Stimulated activated CD4-positive, alpha-beta T cell treated with anti-CD3 and anti-CD28 coated beads, TNF-alpha, amount 100 ng/mL, for 4 hours (primary cell): ENCODE data around the gene GCKR.
"Not testable (repeated sequence)": the region's sequence is repeated elsewhere in the genome, so short reads cannot be mapped to it uniquely, and the experiment has no call there.

Experiments used
- DNase-seq, 3 experiments: peaks; one replicate each; pipeline ENCODE4 v3.0.0-alpha.2; 2020; ENCODE audit warnings: low read depth in 3 of 3

Gene GCKR

DNA sequence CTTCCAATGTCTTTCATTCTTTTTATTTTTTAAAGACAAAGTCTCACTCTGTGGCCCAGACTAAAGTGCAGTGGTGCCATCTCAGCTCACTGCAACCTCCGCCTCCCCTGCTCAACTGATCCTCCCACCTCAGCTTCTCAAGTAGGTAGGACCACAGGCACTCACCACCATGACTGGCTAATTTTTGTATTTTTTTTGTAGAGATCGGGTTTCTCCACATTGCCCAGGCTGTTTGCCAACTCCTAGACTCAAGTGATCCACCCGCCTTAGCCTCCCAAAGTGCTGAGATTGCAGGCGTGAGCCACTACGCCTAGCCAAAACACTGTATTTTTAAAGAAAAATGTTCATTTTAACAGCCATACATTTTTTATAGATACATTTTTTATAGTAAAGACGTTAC, 12.7 kb downstream of the GCKR start:
- DNase-seq, result no peak

DNA sequence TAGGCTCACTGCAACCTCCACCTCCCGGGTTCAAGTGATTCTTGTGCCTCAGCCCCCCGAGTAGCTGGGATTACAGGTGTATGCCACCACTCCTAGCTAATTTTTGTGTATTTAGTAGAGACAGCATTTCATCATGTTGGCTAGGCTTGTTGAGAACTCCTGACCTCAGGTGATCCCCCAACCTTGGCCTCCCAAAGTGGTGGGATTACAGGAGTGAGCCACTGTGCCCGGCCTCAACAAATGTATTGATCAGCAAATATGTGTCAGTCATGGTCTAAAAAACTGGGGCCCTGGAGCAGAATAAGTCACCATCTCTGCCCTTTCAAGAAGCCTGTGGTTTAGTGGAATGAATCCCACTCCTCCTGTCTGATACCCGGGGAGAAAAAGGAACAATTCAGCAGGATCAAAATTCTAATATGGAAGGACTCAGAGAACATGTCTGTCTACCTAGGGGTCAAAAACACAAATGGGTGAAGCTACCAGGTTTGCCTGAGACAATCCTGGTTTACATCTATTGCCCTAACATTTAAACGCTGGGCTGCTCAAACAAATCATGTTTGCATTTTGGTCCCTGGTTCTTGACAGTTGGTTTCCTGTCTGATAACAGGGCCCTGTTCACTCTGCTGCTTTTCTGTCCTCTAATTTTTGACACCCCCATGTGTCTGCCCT, 21.6 kb downstream of the GCKR start:
- no peak for DNase-seq

DNA sequence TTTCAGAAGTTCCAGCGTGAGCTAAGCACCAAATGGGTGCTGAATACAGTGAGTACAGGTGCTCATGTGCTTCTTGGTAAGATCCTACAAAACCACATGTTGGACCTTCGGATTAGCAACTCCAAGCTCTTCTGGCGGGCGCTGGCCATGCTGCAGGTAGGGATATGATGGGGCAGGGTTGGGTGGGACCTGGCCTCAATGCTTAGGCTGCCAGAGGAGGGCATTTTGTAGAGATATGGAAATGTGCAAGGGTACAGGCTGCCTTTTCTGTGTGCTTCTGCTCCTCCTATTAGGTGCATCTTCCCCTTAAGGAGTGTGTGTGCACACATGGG, 22.1 kb downstream of the GCKR start:
- DNase-seq, result no peak

DNA sequence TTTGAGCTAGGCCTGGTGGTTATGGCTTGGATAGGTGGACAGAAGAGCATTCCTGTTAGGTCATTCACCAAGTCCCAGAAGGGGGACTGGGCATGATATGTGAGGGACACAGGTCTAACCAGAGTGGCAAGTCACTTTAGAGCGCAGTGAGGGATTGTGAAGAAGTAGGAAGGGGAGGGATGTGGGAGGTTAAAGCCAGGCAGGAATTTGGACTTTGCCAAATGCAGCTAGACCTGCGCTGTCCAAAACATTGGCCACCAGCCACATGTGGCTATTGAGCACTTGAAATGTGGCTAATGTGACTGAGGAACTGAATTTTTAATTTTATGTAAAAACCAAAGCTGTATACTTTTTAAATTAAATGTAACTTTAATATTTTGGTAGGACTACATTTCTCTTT, 23.7 kb downstream of the GCKR start:
- no peak for DNase-seq

DNA sequence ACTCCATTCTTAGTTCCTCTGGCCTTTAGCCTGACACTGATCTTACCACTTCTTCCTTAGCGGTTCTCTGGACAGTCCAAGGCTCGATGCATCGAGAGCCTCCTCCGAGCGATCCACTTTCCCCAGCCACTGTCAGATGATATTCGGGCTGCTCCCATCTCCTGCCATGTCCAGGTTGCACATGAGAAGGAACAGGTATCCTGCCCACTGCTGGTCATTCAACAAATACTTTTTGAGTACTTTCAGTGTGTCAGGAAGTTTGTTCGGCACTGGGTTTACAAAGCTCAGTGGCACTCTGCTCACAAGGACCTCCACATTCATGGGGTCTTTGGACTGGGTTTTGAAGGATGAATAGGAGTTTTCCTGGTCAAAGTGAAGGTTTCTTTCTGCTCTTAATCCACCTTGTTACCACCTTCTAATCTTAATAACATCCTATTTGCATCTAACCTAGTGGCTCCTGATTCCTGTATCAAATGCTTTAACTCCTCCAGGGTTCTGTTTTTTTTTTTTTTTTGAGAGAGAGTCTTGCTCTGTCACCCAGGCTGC, 25.8 kb downstream of the GCKR start:
- no peak for DNase-seq

DNA sequence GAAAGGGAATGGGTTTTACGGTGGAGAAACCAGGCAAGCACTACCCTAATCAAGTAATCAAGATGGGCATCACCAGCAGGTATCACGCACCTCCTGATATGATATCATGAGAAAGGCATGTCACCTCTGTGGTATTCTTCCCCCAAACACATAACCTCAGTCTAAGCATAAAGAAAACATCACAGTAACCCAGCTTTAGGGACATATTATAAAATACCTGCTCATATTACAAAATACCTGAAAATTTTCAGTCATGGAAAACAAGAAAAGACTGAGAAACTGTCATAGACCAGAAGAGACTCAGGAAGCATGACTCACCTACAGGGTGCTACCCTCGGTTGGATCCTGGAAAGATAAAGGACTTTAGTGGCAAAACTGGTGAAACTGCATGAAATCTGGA, 30.5 kb downstream of the GCKR start:
- DNase-seq, result no peak

DNA sequence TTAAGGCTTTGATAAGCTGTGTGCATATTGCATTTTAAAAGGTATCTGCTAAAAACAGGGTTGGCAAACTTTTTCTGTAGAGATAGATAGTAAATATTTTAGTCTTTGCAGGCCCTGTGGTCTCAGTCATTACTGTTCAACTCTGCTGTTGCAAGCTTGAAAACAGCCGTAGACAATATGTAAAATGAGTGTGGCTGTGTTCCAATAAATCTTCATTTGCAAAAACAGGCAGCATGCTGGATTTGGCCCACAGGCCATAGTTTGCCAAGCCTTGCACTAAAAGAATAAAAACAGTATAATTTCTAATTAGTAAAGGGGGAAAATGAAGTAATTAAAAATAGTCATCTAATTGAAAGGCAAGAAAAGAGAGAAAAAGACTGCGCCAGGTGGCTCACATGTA, 35.3 kb downstream of the GCKR start:
- DNase-seq, result no peak

DNA sequence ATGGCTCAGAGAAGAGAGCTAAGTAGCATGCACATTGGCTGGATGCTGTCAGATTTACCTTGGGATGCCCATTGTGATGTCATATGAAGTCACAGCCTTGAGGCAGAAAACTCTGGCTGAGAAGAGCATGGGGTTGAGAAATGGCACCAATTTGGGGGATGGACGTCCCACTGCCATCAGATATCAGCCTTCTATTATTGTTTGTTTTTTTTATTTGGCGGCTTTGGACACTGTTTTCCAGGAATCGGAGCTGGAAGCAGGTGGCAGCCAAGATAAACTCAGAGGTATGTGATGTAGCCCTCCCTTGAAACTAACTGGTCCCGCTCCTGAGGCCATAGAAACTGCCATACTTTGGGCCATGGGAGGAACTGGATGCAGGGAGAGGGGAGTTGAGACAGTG, 40.6 kb downstream of the GCKR start:
- no peak for DNase-seq

DNA sequence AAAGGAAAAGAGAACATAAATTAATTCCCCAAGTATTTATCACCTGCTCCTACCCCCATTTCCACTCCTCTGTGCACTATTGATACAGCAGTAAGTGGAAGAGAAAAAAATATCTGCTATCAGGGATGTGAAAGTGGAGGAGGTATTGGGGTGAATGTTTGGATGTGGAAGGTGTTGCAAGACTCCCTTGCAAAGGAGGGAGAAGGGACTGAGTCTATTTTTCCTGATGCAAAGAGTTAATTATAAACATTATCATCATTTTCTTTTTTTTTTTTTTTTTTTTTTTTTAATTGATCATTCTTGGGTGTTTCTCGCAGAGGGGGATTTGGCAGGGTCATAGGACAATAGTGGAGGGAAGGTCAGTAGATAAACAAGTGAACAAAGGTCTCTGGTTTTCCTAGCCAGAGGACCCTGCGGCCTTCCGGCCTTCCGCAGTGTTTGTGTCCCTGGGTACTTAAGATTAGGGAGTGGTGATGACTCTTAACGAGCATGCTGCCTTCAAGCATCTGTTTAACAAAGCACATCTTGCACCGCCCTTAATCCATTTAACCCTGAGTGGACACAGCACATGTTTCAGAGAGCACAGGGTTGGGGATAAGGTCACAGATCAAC, 42.3 kb downstream of the GCKR start:
- not testable (repeated sequence) for DNase-seq

DNA sequence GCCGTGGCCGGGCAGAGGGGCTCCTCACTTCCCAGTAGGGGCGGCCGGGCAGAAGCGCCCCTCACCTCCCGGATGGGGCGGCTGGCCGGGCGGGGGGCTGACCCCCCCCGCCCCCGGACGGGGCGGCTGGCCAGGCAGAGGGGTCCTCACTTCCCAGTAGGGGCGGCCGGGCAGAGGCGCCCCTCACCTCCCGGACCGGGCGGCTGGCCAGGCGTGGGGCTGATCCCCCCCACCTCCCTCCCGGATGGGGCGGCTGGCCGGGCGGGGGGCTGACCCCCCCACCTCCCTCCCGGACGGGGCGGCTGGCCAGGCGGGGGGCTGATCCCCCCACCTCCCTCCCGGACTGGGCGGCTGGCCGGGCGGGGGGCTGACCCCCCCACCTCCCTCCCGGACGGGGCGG, 43.0 kb downstream of the GCKR start:
- DNase-seq, result not testable (repeated sequence)

DNA sequence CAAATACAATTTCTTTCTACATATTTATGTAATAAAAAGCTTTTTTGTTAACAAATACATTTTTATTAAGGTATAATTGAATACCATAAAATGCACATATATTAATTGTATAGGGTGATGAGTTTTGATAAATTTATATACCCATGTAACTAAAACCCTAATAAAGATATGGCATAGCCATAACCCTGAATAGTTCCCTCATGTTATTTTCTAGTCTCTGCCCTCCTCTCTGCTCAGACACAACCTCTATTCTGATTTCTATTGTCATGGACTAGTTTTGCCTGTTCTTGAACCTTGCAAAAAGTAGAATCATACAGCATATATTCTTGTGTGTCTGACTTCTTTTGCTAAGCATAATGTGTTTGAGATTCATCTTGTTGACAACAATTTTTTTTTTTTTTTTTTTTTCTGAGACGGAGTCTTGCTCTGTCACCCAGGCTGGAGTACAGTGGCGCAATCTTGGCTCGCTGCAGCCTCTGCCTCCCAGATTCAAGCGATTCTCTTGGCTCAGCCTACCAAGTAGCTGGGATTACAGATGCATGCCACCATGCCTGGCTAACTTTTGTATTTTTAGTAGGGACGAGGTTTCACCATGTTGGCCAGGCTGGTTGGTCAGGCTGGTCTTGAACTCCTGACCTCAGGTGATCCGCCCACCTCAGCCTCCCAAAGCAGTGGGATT, 47.6 kb downstream of the GCKR start:
- DNase-seq, result no peak

DNA sequence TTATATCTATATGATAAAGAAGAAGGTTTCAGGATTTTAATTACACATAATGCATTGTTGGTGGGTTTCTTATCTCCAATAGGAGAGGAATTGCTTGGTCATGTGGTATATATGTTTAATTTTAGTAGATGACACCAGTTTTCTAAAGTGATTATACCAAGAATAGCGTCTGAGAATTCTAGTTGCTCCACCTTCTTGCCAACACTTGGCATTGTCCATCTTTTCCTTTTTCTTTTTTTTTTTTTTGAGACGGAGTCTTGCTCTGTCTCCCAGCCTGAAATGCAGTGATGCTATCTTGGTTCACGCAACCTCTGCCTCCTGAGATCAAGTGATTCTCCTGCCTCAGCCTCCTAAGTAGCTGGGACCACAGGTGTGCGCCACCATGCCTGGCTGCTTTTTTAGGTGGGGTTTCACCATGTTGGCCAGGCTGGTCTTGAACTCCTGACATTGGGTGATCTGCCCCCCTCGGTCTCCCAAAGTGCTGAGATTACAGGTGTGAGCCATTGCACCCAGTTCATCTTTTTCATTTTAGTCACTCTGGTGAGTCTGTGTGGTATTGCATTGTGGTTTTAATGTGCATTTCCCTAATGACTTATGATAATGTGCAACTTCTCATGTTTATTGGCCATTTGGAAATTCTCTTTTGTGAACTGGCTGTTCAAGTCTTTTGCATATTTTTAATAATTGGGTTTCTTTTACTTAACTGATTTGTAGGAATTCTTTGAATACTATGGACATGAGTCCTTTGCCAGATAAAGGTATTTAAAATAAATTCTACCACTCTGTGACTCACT, 48.9 kb downstream of the GCKR start:
- no peak for DNase-seq

DNA sequence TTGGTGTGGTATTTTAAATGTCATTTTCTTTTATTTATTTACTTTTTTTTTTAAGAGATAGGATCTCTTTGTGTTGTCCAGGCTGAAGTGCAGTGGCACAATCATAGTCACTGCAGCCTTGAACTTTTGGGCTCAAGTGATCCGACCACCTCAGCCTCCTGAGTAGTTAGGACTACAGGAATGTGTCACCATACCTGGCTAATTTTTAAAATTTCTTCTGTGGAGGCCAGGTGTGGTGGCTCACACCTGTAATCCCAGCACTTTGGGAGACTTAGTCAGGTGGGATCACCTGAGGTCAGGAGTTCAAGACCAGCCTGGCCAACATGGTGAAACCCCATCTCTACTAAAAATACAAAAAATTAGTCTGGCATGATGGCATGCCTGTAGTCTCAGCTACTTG, 52.7 kb downstream of the GCKR start:
- no peak for DNase-seq

DNA sequence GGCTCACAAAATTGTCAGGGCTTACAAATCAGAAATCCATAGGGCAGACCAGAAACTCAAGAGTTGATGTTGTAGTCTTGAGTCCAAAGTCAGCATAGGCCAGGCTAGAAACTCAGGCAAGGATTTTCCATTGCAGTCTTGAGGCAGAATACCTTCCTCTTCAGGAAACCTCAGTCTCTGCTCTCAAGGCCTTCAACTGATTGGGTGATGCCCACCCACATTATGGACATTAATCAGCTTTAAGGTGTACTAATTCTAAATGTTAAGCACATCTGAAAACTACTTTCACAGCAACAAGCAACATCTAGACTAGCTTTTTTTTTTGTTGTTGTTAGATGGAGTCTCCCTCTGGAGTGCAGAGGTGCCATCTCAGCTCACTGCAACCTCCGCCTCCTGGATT, 54.9 kb downstream of the GCKR start:
- DNase-seq, result no peak

DNA sequence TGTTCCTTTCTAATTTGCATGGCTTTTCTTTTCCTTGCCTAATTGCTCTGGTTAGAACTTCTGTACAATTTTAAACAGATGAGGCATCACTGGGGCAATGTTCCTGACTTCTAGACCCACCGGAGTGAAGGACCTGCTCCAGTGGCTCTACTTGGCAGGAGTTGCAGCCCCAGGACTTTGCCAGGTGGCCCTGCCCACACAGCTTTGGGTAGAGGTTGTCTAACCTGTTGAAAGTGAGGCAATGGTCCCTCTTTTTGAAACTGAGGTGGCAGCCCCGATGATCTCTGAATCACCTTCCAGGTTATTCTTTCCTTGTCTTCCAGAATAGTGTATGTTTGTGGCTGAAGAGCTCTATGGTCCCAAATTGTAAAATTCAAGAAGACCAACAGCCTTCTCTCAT, 56.3 kb downstream of the GCKR start:
- DNase-seq, result no peak

DNA sequence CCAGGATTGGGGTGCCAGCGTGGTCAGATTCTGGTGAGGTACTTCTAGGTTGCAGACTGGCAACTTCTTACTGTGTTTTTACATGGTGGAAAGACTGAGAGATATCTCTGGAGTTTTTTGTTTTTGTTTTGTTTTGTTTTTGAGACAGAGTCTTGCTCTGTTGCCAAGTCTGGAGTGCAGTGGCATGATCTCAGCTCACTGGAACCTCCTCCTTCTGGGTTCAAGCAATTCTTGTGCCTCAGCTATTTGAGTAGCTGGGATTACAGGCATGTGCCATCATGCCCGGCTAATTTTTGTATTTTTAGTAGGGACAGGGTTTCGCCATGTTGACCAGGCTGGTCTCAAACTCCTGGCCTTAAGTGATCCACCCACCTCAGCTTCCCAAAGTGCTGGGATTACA, 57.8 kb downstream of the GCKR start:
- DNase-seq, result not testable (repeated sequence)

DNA sequence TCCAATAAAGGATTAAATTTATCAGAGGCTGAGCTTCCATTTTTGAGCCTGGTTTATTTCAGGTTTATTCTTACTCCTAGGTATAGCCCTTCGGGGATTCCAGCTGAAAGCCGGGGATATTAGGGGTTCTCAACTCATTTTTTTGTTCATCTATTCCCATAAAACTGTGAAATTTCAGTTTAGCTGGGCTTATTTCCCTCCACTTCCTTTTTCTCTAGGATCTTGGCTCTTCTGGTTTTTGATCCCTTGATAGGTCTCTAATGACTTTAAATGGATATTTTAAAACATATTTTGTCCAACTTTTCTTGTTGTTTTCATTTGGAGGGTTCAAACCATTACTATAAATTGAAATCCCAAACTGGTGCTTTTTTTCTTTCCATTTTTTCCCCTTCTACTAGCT, 62.6 kb downstream of the GCKR start:
- DNase-seq, result no peak

DNA sequence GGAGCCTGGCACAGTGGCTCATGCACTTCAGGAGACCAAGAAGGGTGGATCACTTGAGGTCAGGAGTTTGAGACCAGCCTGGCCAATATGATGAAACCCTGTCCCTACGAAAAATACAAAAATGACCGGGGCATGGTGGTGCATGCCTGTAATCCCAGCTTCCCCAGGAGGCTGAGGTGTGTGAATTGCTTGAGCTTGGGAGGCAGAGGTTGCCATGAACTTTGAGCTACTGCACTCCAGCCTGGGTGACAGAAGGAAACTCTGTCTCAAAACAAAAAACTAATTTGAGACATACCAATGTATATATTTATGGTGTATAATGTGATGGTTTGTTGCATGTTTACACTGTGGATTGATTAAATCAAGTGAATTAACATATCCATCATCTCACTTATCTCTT, 64.4 kb downstream of the GCKR start:
- no peak for DNase-seq

DNA sequence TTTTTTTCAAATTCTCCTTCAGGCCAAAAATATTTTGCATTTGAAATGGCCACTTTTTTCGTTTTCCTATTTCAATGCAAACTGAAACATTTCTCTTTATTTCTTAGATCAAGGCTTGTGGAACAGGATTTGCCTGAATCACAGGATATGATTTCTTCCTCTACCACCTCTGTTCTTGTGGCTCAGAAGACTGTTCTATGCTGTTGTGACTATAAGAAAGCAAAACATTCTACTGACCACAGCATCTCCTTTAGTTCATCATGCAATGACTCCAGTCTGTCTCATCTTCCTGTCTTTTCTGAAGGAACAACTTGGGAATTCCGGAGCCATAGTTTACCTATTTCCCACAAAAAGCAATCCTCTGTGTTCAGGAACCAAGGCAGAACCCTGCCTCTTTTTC, 70.0 kb downstream of the GCKR start:
- DNase-seq, result no peak

DNA sequence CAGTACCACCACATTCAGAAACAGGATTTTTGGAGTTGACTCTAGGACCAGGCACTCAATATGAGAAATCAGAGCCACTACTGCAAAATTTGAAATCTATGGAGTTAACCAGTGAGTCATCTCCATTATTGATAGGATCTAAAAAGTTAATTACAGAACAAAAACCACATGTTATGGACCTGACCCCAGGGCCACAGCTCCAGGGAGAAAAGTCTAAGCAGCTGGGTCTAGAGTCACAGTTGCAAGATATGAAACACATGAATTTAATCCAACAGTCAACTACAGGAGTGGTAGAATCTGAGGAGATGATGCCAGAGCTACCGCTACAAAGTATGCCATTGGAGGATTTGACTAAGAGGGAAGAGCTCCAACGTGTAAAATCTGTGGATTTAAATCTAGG, 72.8 kb downstream of the GCKR start:
- DNase-seq, result no peak

DNA sequence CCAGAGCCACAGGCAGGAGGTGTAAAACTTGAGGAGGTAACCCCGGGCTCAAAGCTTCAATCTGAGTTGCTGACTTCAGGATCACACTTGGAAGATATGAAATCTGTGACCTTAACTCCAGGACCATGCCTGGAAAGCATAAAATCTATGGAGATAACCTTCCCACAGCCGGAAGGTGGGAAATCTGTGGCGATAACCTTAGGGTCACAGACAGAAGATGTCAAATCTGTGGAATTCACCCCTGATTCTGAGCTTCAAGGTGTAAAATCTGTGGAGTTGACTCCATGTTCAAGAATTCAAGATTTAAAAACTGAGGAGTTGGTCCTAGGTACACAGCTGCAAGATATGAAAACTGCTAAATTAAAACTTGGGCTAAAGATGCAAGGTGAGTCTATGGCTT, 74.6 kb downstream of the GCKR start:
- no peak for DNase-seq

DNA sequence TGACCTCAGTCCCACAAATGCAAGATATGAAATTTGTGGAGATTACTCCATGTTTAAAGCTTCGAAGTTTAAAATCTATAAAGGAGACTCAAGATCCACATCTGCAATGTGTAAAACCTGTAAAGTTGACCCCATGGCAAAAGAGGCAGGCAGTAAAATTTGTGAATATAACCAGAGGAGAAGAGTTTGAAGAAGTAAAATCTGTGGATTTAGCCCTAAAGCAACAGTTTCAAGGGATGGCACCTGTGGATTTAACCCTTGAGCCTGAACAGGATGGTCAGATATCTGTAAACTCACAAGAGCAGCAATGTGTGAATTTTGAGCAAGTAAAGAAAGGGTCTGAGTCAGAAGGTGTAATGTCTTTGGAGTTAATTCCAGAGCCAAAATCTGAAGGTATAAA, 75.0 kb downstream of the GCKR start:
- DNase-seq, result no peak

DNA sequence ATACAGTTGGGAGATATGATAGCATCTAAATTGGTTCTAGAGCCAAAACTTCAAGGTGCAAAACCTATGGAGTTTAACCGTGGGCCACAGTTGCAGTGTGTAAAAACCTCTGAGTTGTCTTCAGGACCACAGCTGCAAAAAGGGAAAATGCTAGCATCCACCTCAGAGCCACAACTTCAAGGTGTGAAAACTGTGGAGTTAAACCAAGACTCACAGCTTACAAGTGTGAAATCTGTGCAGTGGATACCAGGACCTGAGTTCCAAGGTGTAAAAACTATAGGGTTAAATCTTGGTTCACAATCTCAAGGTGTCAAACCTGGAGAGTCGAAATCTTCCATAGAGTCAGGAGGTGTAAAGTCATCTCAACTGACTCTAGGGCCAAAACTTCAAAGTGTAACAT, 75.8 kb downstream of the GCKR start:
- no peak for DNase-seq
